ENCODE results near the gene LYSMD4. TPM values are rescaled to one million over a fixed set of nuclear protein-coding genes. Genes with fewer than 3 reads are reported as not detected.

The LYSMD4 gene
- total and polyA plus RNA-seq, 2 donors (not counting 1 experiment from before 2014, with no cell fraction given) = 9.7 to 10.3 TPM

DNA sequence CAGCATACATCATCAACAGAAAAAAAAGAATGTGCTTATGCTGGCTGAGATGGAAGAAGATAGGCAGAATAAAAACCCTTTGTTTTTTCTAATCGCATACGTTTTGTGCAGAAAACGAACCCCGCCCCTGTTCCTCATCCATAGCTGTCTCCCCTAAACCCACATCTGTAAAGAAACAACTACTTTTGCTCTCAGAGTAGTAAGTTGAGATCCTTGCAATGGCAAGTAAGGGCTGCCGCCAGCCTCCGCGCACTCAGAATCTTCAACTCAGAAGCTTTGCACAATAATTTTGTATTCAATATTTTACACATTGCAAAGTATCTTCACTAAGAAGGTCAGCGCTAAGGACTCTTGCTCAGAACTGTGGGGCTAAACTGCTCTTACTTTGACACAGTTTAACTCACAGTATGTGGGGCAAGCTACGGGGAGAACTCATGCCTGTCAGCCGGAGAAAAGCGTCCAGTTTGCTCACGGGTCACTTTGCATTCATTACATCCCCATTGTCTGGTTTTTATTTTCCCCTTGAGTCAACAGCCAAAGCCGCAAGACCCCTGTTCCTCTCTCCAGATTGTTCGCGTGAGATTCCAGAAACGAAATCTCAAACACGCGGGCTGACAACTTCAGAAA is 1.0 kb downstream of the LYSMD4 start:
- 22% methylated on average over 12 of the region's 18 CpGs for WGBS (ENCODE audit: insufficient coverage)
- H3K4me1 ChIP-seq (ENCODE audit: control insufficient read depth in 2 of 2, insufficient read depth in 2 of 2, low read length in 2 of 2) = peaks cover 10 to 13% of the 10 kb centered on the region in 2 donors
- peak overlapping the region; percentile 12 to 89 (median 75) for H3K4me3 ChIP-seq (ENCODE audit: control extremely low read depth in 1 of 5, extremely low read depth in 1 of 5, insufficient read depth in 1 of 5, low read depth in 2 of 5, low read length in 4 of 5)
- no peak for DNase-seq
- no peak for TF ChIP-seq EZH2 (IDR thresholded peaks at IDR 0.05; ENCODE audit: borderline replicate concordance, insufficient read depth, low read depth, low read length, poor library complexity, severe bottlenecking)
- TF ChIP-seq, protein P1, sequence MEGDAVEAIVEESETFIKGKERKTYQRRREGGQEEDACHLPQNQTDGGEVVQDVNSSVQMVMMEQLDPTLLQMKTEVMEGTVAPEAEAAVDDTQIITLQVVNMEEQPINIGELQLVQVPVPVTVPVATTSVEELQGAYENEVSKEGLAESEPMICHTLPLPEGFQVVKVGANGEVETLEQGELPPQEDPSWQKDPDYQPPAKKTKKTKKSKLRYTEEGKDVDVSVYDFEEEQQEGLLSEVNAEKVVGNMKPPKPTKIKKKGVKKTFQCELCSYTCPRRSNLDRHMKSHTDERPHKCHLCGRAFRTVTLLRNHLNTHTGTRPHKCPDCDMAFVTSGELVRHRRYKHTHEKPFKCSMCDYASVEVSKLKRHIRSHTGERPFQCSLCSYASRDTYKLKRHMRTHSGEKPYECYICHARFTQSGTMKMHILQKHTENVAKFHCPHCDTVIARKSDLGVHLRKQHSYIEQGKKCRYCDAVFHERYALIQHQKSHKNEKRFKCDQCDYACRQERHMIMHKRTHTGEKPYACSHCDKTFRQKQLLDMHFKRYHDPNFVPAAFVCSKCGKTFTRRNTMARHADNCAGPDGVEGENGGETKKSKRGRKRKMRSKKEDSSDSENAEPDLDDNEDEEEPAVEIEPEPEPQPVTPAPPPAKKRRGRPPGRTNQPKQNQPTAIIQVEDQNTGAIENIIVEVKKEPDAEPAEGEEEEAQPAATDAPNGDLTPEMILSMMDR (IDR thresholded peaks at IDR 0.05) = no peak
- Mint-ChIP-seq H3K27me3 (no peaks in the 10 kb centered on the region), H3K9me3 (ENCODE audit: insufficient read depth) (no peaks in the 10 kb centered on the region), H3K4me3 (peak overlapping the region; percentile 90), H3K4me1 (peaks cover 14% of the 10 kb centered on the region), H3K27ac (peak overlapping the region; percentile 74)
- peak overlapping the region; percentile 98 for H3K4me2 ChIP-seq (replicated peaks; ENCODE audit: low read depth, low read length, poor library complexity, severe bottlenecking)
- H3K27me3 ChIP-seq (replicated peaks in 1 of 4; ENCODE audit: control extremely low read depth in 1 of 4, control insufficient read depth in 3 of 4, insufficient read depth in 4 of 4, low read length in 3 of 4) = no peaks in the 10 kb centered on the region
- H2AFZ ChIP-seq (ENCODE audit: insufficient read depth, low read depth, low read length, poor library complexity, severe bottlenecking) = peak overlapping the region; percentile 99
- H3K9me3 ChIP-seq (ENCODE audit: control extremely low read depth in 1 of 3, control insufficient read depth in 2 of 3, insufficient read depth in 1 of 3, low read length in 2 of 3) = peaks cover 0 to 5% (median 0%) of the 10 kb centered on the region in 3 donors
- peak overlapping the region in 1 of 2 donors; percentile 74 for H3K27ac ChIP-seq (ENCODE audit: low read length in 2 of 2)
- CTCF ChIA-PET = interaction anchor here (2.6 to 8.3 kb wide), 3 partner anchors 23 to 459 kb away, joined by 14 to 48 read pairs (median 33); no protein-coding TSS in a partner anchor
- intact Hi-C loops (cut with micrococcal nuclease) = loop anchor here (2.0 to 10.0 kb wide), 5 partner anchors 27 to 1990 kb away; partner anchors contain the start of genes ASB7, IGF1R, LINS1 and TARS3
- POLR2A ChIA-PET = interaction anchor here (1.2 to 2.5 kb wide), 2 partner anchors 15 to 481 kb away, joined by 4 to 18 read pairs; partner anchors contain the start of gene LRRC28
- H3K9ac ChIP-seq (ENCODE audit: low read length) = peak overlapping the region; percentile 83
- no peaks in the 10 kb centered on the region for H3K79me2 ChIP-seq (ENCODE audit: control insufficient read depth, insufficient read depth, low read length)
- no peak for ATAC-seq (ENCODE audit: low read depth)
- H4K20me1 ChIP-seq (ENCODE audit: control insufficient read depth, insufficient read depth, low read length, poor library complexity, severe bottlenecking) = no peaks in the 10 kb centered on the region
- H3K36me3 ChIP-seq (replicated peaks in 1 of 2; ENCODE audit: control extremely low read depth in 1 of 2, control insufficient read depth in 1 of 2, extremely low read depth in 1 of 2, insufficient read depth in 2 of 2, low read length in 1 of 2) = no peaks in the 10 kb centered on the region
